HG03571 (cell line): Measurements from ENCODE around the gene FBXO17.
A peak's percentile ranks its signal among the peaks of the same experiment; 100 is the strongest.
"Not testable (repeated sequence)": the region's sequence is repeated elsewhere in the genome, so short reads cannot be mapped to it uniquely, and the experiment has no call there.

ENCODE experiments used
- ATAC-seq: cut with Tn5 transposase; IDR thresholded peaks from one replicate; pipeline ENCODE4 v1.9.1; 2021; ENCODE audit not compliant: unreplicated experiment

The FBXO17 gene

GRCh38 chr19:38945562-38946228, 29.8 kb downstream of the FBXO17 start:
- ATAC-seq, result no peak

GRCh38 chr19:38944981-38945506, 30.5 kb downstream of the FBXO17 start:
- ATAC-seq, result no peak

- ATAC-seq, result no peak
These were observed 32.9 kb downstream of the FBXO17 start for GRCh38 chr19:38942471-38943181.

- no peak for ATAC-seq
These were observed 33.6 kb downstream of the FBXO17 start for GRCh38 chr19:38941979-38942378.

GRCh38 chr19:38941466-38941865, 34.1 kb downstream of the FBXO17 start:
- ATAC-seq, result not testable (repeated sequence)

GRCh38 chr19:38939957-38940356, 35.6 kb downstream of the FBXO17 start:
- ATAC-seq, result no peak

GRCh38 chr19:38933544-38933943, 42.0 kb downstream of the FBXO17 start:
- ATAC-seq, result no peak

GRCh38 chr19:38932425-38933179, 42.9 kb downstream of the FBXO17 start:
- ATAC-seq, result no peak

- ATAC-seq, result no peak
These were observed 44.1 kb downstream of the FBXO17 start for GRCh38 chr19:38931521-38931793.

- peak; percentile 79 for ATAC-seq
These were observed 44.6 kb downstream of the FBXO17 start, which contains the start of gene MRPS12 for GRCh38 chr19:38930776-38931520. MRPS12 (plus strand) TSS chr19:38930944; CDS start chr19:38931295, 351 bp downstream.

GRCh38 chr19:38929929-38930775, 45.4 kb downstream of the FBXO17 start, which contains the start of gene SARS2:
SARS2 (minus strand) TSS chr19:38930763; CDS start chr19:38930736, 27 bp downstream.
- peak; percentile 61 for ATAC-seq

- no peak for ATAC-seq
These were observed 47.0 kb downstream of the FBXO17 start for GRCh38 chr19:38928391-38929001.

- no peak for ATAC-seq
These were observed 51.2 kb downstream of the FBXO17 start for GRCh38 chr19:38924388-38924787.

- ATAC-seq, result no peak
These were observed 53.1 kb downstream of the FBXO17 start for GRCh38 chr19:38922482-38922881.

GRCh38 chr19:38921420-38922274, 53.9 kb downstream of the FBXO17 start:
- ATAC-seq, result no peak

GRCh38 chr19:38920602-38921419, 54.7 kb downstream of the FBXO17 start:
- no peak for ATAC-seq

- no peak for ATAC-seq
These were observed 55.5 kb downstream of the FBXO17 start for GRCh38 chr19:38919837-38920601.
